GM10266 (cell line): ENCODE measurements around the gene HASPIN.

ENCODE experiments used
- DNase-seq: peaks from one replicate; pipeline ENCODE4 v3.0.0; 2012; ENCODE audit errors: extremely low spot score
- CTCF ChIP-seq: IDR thresholded peaks from 2 replicates; pipeline ENCODE4 v1.5.1; 2012; ENCODE audit warnings: mild to moderate bottlenecking, low read depth; ENCODE audit not compliant: control insufficient read depth, insufficient read depth; ENCODE audit errors: missing control alignments

Gene HASPIN

DNA sequence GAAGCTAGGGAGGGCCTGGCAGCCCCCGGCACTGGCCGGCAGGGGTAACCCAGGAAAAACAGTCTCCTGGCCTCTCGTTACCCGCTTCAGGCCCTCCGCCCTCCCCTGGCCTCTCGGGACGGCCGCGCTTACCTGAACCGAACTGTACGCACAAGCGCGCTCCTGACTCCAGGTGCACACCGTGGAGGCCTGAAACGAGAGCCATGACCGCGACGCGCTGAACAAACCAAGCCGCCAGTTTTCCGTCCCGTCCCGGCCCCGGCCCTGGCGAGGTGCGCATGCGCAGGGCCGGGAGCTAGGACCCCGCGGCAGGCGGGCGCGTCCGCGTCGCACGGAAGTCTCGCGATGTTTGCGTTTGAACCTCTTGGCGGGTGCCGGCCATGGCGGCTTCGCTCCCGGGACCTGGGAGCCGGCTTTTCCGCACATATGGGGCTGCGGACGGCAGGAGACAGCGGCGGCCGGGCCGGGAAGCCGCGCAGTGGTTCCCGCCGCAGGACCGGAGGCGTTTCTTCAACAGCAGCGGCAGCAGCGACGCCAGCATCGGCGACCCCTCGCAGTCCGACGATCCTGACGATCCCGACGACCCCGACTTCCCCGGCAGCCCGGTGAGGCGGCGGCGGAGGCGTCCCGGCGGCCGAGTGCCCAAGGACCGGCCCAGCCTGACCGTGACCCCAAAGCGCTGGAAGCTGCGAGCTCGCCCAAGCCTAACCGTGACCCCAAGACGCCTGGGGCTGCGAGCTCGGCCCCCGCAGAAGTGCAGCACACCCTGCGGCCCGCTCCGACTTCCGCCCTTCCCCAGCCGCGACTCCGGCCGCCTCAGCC lies at the start of gene HASPIN:
TSS of gene HASPIN (plus strand) at position 348 of the 822 bp plus-strand sequence. CDS start at position 381, 33 bp downstream.
- DNase-seq, result peak; percentile 98
- TF ChIP-seq CTCF, result no peak

- no peak for DNase-seq
- TF ChIP-seq CTCF, result no peak
Observed at GRCh38 chr17:3675886-3676285, 47.8 kb upstream of the HASPIN start.

GRCh38 chr17:3678095-3678820 lies 45.4 kb upstream of the HASPIN start:
- DNase-seq, result no peak
- TF ChIP-seq CTCF, result no peak

DNA sequence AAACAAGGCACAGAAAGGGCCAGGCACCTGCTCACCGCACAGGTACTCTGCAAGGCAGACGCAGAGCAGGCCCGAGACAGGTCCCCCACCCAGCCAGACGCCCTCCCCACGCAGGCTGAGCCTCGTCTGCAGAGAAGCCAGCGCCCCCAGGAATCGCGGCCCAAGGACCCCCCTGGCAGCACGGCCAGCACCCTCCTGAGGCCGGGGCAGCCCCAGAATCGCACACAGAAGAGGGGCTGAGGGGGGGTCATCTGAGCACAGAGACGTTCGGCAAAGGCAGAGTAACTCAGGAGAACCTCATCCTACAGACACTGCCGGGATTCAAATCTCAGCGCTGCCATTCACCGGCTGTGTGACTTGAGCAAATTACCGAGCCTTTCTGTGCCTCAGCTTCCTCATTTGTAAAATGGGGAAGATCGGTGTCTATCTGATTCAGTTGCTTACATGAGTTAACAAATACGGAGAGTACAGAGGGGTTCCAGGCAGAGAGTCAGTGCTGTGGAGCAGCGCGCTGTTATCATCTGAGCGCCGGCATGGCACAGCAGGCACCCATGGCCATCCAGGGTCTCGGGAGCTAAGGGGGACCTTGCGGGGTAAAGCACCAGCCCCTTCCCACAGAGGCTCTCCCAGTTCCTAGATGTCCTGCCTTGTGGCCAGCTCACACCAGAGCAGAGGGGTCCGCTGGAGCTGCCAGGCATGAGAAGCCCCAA lies 44.7 kb upstream of the HASPIN start:
- no peak for DNase-seq
- TF ChIP-seq CTCF, result no peak

GRCh38 chr17:3679531-3680126 lies 44.1 kb upstream of the HASPIN start:
- no peak for TF ChIP-seq CTCF
- DNase-seq, result no peak

GRCh38 chr17:3681057-3681456 lies 42.6 kb upstream of the HASPIN start:
- no peak for TF ChIP-seq CTCF
- no peak for DNase-seq
